DMS 273 treated with DMSO at 0.1 percent for 48 hours (cell line): ENCODE results near the gene DHDH.

Experiments used
- DNase-seq: peaks from one replicate; lab custom pipeline; 2025; lab: John Stamatoyannopoulos, UW

DHDH gene

GRCh38 chr19:48967346-48968178, 34.1 kb downstream of the DHDH start:
- no peak for DNase-seq

DNA sequence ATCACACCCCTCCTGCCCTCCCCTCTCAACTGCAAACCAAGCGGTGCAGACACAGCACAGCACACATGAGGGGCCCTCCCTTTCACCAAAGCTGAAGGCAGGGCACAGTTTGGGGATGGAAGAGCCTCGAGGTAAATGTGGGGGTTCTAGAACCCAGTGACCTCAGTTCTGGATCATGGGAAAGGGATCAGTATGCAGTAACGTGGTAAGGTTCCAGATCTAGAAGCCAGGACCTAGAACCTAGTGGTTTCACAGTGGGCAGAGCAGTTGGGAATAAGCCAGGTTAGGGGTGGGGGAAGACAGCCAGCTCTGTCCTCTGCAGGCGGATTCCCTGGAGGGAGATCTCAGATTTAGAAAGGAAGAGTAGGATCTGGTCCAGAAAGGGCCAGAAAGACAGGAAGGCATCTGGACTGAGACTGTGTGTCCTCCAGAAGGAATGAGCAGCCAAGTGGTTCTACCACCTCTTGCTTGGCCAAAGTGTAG, 34.7 kb downstream of the DHDH start:
- DNase-seq, result no peak

DNA sequence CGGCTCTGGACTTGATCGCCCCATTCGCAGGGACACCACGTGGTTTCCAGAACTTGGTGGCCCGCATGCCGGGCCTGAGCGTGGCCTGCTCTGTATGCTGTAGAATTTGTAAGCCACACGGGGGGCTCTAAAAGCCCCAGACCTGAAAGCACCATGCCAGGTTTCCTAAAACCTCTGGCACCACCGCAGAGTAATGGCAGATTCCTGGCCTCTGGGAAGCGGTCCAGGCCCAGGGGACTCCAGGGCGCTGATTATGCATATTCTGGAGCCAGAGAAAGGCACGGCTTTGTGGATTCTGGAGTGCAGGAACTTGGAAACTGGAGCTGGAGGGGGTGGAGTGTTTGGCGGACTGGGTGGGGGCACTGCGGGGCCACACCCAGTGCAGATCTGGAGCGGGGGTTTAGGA, 35.3 kb downstream of the DHDH start:
- no peak for DNase-seq

- no peak for DNase-seq
Observed at GRCh38 chr19:48969276-48970138, 36.0 kb downstream of the DHDH start.

DNA sequence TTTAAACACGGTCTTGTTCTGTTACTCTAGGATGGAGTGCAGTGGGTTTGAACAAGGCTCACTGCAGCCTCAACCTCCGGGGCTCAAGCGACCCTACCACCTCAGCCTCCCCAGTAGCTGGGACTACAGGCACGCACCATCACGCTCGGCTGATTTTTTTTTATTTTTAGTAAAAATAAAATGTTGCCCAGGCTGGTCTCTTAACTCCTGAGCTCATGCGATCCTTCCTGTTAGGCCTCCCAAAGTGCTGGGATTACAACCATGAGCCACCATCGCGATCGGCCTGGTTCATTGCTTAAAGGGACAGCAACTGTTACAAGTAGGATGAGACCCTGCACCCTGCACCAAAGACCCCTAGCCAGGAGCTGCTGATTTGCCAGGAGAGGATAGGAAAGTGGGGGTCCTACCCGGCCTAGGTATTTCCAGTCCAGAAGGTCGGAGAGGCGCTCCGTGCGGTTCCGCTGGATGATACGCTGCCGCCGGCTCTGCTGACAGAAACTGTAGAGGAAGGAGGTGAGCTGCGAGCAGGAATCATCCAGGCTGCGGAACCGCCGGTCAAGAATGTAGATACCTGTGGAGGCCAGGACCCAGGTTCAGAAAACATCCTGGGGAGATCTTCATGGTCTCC, 36.8 kb downstream of the DHDH start:
- DNase-seq, result no peak

DNA sequence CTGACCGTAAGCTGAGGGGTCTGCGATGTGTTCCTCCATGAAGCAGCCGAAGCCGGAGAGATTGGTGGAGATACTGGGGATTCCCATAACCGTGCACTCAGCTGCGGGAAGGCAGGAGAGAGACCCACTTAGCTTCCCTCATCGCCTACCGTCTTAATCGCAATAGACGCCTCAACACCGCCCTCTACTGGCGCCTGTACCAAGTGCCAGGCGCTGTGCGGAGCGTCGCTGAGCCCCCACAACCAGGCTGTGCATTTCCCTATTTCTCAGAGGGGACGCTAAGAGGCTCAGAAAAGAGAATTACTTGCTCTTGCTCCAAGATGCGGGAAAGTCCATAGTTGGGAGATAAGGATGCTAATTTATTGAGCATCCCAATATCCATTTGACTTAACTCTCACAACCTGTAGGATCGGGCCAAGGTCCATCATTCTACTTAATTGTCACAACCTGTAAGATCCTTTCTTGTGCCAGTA, 37.5 kb downstream of the DHDH start:
- no peak for DNase-seq

DNA sequence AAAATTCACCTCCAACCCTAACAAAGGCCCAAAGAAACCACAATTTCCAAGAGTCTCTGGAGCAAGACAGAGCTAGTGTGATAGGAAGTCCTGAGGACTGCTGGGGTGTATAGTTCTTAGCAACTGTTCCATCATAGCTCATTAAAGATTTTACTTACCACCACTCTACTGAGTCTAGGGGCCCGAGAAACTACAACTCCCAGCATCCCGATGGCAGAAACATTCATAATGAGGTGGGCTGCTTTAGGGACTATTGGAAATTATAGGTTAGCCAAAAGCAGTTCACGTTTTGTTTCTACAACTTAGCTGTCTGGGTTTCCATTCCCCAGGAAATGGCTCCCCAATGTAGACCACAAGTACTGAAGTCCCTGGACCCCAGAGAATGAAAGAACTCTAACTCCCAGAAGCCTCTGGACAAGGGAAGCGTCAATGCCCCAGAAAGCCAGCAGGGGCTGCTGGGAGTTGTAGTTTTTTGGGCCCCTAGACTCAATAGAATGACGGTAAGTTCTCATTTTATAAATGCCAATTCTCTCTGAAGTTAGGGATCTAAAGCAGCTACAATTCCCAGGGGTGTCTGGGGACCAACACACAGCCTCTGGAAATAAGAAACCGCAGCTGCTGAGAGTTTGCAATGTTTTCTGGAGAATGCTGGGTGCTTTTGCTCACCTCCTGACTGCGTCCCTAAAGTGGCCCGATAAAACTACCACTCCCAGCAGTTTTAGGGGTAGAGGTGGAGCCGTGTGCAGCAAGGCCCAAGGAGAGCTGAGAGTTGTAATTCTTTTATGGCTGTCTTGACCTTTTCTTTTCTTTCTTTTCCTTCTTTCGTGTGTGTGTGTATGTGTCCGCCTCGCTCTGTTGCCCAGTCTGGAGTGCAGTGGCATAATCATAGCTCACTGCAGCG, 42.7 kb downstream of the DHDH start:
- DNase-seq, result no peak

GRCh38 chr19:48977061-48977460, 43.6 kb downstream of the DHDH start:
- no peak for DNase-seq

DNA sequence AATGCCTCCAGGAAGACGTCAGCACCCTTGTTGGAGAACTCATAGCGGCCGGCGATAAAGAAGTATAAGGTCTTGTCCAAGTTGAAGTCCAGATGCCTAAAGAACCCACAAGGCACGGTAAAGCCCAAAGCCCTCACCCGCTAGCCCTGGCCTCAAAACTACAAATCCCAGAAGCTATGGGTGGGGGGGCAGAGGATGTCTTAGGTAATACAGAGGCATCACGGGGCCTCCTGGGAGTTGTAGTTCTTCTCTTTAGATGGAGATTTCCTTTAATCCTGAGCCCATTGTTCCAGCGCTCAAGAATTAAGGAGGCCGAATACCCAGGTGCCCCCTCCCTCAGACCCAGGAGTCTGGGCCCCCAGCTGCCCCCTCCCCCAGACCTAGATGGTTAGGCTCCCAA, 48.8 kb downstream of the DHDH start:
- DNase-seq, result no peak

DNA sequence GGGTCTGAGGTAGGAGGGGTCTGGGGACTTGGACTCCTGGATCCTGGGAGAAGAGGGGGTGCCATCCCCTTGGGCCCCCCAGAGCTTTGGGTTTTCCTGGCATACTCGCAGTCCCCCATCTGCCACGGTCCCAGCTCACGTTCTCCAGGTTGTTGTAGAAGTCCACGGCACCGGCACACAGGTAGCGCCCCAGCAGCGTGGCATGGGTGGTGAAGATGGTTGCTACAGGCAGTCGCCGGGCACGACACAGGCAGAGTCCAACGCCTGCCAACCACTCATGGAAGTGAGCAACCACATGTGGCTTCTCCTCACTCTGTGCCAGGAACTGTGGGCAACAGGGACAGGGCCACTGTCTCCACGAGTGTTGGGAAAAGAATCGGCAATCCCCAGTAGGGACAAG, 52.2 kb downstream of the DHDH start:
- no peak for DNase-seq

DNA sequence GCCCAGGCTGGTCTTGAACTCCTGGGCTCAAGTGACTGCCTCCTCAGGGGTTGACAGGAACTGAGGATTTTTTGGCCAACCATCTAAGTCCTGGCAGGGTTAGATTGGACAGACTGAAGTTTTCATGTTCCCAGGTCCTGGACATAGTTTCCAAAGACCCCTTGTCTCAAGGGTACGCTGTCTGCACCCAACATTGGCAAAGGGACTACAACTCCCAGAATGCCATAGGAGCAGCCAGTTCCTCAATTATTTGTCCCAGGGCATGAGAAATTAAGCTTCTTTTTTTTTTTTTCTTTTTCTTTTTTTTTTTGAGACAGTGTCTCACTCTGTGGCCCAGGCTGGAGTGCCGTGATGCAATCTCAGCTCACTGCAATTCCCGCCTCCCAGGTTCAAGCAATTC, 52.7 kb downstream of the DHDH start:
- DNase-seq, result no peak

GRCh38 chr19:48987323-48987722, 53.8 kb downstream of the DHDH start:
- no peak for DNase-seq

- DNase-seq, result no peak
Observed at GRCh38 chr19:48988286-48988685, 54.8 kb downstream of the DHDH start.

- DNase-seq, result no peak
Observed at GRCh38 chr19:48988860-48989259, 55.4 kb downstream of the DHDH start.

- no peak for DNase-seq
Observed at GRCh38 chr19:48989701-48990291, 56.3 kb downstream of the DHDH start.

- no peak for DNase-seq
Observed at GRCh38 chr19:48990400-48990799, 56.9 kb downstream of the DHDH start.

DNA sequence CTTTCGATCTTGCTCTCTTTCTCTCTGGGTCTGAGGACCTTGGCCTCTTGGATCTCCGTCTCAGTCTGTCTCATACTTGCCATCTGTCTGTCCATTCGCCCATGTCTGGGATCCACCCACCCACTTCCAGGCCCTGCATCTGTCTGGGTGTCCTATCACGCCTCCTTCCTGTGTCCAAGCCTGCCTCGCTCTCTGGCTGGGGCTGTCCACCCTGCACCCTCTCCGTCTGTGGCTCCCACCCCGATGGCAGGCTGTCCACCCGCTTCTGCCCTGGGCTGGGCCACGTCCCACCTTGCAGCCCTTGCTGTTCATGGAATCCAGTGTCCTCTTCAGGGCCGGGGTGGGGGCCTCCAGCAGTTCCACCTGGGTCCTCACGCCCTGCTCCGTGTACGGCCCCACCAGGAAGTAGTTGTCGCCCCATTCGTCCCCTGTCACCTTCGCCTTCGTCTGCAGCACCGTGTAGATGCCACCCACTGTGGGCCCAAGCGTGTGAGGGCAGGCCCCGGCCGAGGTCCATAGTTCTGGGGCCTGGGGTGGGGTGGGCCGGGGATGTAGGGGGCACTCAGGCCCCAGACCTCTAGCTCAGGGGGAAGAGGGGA, 57.6 kb downstream of the DHDH start:
- DNase-seq, result no peak

GRCh38 chr19:48991873-48992580, 58.5 kb downstream of the DHDH start:
- no peak for DNase-seq

DNA sequence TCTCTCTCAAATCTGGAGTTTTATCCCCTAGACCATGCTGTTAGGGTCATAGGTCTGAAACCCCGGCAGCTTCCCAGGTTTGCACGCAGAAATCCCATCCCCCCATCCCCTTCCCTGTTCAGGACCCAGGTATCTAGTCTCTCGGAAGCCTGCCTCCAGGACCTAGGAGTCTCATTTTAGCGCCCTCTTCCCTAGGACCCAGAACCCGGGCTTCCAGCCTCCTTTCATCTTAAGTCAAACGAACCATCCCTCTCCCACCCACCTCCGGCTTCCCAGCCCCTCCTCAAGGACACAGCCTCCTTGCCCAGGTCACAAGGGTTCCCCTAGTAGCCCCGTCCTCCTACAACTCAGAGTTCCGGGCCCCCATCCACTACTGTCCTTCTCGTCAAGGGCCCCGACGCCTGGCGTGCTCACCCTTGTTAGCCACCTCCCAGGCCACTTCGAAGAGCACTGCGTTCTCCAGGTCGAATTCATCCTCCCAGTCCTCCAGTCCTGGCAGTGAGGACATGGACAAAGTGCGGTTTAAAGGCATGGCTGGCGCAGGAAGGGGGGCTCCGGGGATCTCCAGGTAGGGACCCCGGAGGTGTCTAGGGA, 59.2 kb downstream of the DHDH start:
- DNase-seq, result no peak
